Panc1 (cell line): ENCODE data around the gene ZNF835. TPM values are rescaled to one million over a fixed set of nuclear protein-coding genes. Genes with fewer than 3 reads are reported as not detected.

Experiments used
- ATAC-seq: fragments of 200-7000 bp; cut with Tn5 transposase; 2 replicates; pipeline ENCODE4 v1.9.1; 2020; ENCODE audit warnings: mild to moderate bottlenecking, moderate library complexity
- BruUV-seq: library from RNA; stranded (reverse); fragments of 400-500 nt; replicated peaks from 2 replicates; lab custom pipeline; 2021; lab: Mats Ljungman, UMichigan
- CTCF ChIA-PET: fragments of 300-600 bp; sonication (Branson Sonifier 250); formaldehyde crosslinking; loops from one replicate; lab custom pipeline; 2022; ENCODE audit warnings: antibody characterized with exemption; lab: Charles Lee
- POLR2A ChIA-PET: fragments of 300-600 bp; sonication (Branson Sonifier 250); formaldehyde crosslinking; loops from one replicate; lab custom pipeline; 2022; ENCODE audit warnings: antibody characterized with exemption; lab: Charles Lee
- DNase-seq: peaks from one replicate; pipeline ENCODE4 v3.0.0-alpha.2; 2010; ENCODE audit warnings: low read depth, low spot score
- H3K27ac ChIP-seq: 2 replicates; pipeline ENCODE4 v1.5.1; 2011; ENCODE audit warnings: mild to moderate bottlenecking, low read length, inconsistent platforms
- H3K27me3 ChIP-seq: fragments of 200-500 bp; sonication (Bioruptor generic); 2 replicates; pipeline ENCODE4 v1.6.0; 2014; ENCODE audit warnings: low read length, inconsistent platforms; ENCODE audit not compliant: control insufficient read depth, insufficient read depth
- H3K36me3 ChIP-seq: fragments of 200-500 bp; sonication (Bioruptor generic); 2 replicates; pipeline ENCODE4 v1.5.1; 2014; ENCODE audit warnings: inconsistent platforms, mild to moderate bottlenecking, low read length, moderate library complexity; ENCODE audit not compliant: control insufficient read depth, insufficient read depth
- H3K4me1 ChIP-seq: 2 replicates; pipeline ENCODE4 v1.5.1; 2011; ENCODE audit warnings: inconsistent platforms, mild to moderate bottlenecking, low read length, moderate library complexity; ENCODE audit not compliant: control insufficient read depth, insufficient read depth
- H3K4me3 ChIP-seq, 2 experiments: 2 replicates each; pipeline ENCODE4 v1.5.1; 2011 to 2012; ENCODE audit warnings: low read depth in 2 of 2, low read length in 2 of 2, mild to moderate bottlenecking in 2 of 2, inconsistent platforms in 1 of 2, moderate library complexity in 1 of 2
- H3K9me3 ChIP-seq: fragments of 200-500 bp; sonication (Bioruptor generic); 2 replicates; pipeline ENCODE4 v1.5.1; 2014; ENCODE audit warnings: low read depth, mild to moderate bottlenecking, inconsistent platforms, low read length, moderate library complexity; ENCODE audit not compliant: control insufficient read depth, insufficient read depth
- CTCF ChIP-seq: fragments of 450-650 bp; IDR thresholded peaks from 2 replicates; pipeline ENCODE4 v1.5.1; 2017; ENCODE audit warnings: mild to moderate bottlenecking
- POLR2AphosphoS5 ChIP-seq: IDR thresholded peaks from 2 replicates; pipeline ENCODE4 v1.6.1; 2012; ENCODE audit warnings: mild to moderate bottlenecking, low read depth, low read length, moderate library complexity
- REST ChIP-seq, 2 experiments: IDR thresholded peaks; 2 replicates each; pipeline ENCODE4 v1.6.1; 2011 to 2012; ENCODE audit warnings: low read depth in 2 of 2, control low read depth in 1 of 2, low read length in 1 of 2, mild to moderate bottlenecking in 1 of 2, moderate library complexity in 1 of 2; ENCODE audit not compliant: insufficient read depth in 1 of 2
- SIN3A ChIP-seq: IDR thresholded peaks from 2 replicates; pipeline ENCODE4 v1.6.1; 2012; ENCODE audit warnings: low read depth, mild to moderate bottlenecking, low read length, moderate library complexity, borderline replicate concordance; ENCODE audit not compliant: insufficient read depth
- TCF7L2 ChIP-seq: IDR thresholded peaks from 2 replicates; pipeline ENCODE4 v1.6.1; 2011; ENCODE audit warnings: mild to moderate bottlenecking, low read depth, low read length, inconsistent platforms
- in situ Hi-C: cut with HindIII; loops from 2 replicates; pipeline ENCODE4 v1.10.0; 2016; ENCODE audit warnings: low sequenced_read_pairs, low pct_unique_long_range_greater_than_20kb
- intact Hi-C: fragments of 100-400 bp; cut with micrococcal nuclease; formaldehyde crosslinking; loops from one replicate; pipeline ENCODE4 v1.10.0; 2022; ENCODE audit not compliant: unreplicated experiment
- total RNA-seq: library from RNA; stranded (reverse); gene quantifications from one replicate; pipeline ENCODE4 v1.2.1, GENCODE V29; 2021; ENCODE audit not compliant: unreplicated experiment

The ZNF835 gene
- total RNA-seq, 1 experiment from 2014 or later, result not detected

- ATAC-seq (no peak), DNase-seq (no peak)
- BruUV-seq, result no TSS peak
- no peak for TF ChIP-seq REST (IDR thresholded peaks at IDR 0.05; ENCODE audit: insufficient read depth in 1 of 2, low read depth in 2 of 2, low read length in 1 of 2)
- no peak for TF ChIP-seq SIN3A
- no peak for TF ChIP-seq POLR2AphosphoS5
- TF ChIP-seq TCF7L2, result no peak
- no peak for TF ChIP-seq CTCF
- no peaks in the 10 kb centered on the region; the same call in 1 of the 2 replicates for H3K9me3 ChIP-seq
- H3K27ac ChIP-seq, result no peak overlapping the region
- H3K4me3 ChIP-seq, result no peak overlapping the region
- H3K27me3 ChIP-seq, result no peaks in the 10 kb centered on the region
- no peaks in the 10 kb centered on the region for H3K36me3 ChIP-seq
- in situ Hi-C loops, result no loop called here
- POLR2A ChIA-PET, result no interaction called here
- CTCF ChIA-PET, result interaction anchor here (0.6 kb wide), 1 partner anchor 11 kb away, joined by 5 read pairs; no protein-coding TSS in a partner anchor
- intact Hi-C loops, result no loop called here
- no peaks in the 10 kb centered on the region for H3K4me1 ChIP-seq
These were observed 2.9 kb downstream of the ZNF835 start for GRCh38 chr19:56668676-56669075.

GRCh38 chr19:56667311-56667870, 4.2 kb downstream of the ZNF835 start:
- H3K4me1 ChIP-seq, result no peaks in the 10 kb centered on the region
- DNase-seq (no peak), ATAC-seq (no peak)
- no peak overlapping the region for H3K4me3 ChIP-seq
- intact Hi-C loops (no loop called here), in situ Hi-C loops (no loop called here)
- H3K27me3 ChIP-seq, result no peaks in the 10 kb centered on the region
- POLR2A ChIA-PET, result no interaction called here
- H3K9me3 ChIP-seq, result peaks cover 4% of the 10 kb centered on the region
- no peaks in the 10 kb centered on the region for H3K36me3 ChIP-seq
- CTCF ChIA-PET, result no interaction called here
- no TSS peak for BruUV-seq
- H3K27ac ChIP-seq, result no peak overlapping the region
- TF ChIP-seq TCF7L2 (no peak), SIN3A (no peak), POLR2AphosphoS5 (no peak)

GRCh38 chr19:56664511-56664910, 7.0 kb downstream of the ZNF835 start:
- Histone ChIP-seq H3K36me3 (no peaks in the 10 kb centered on the region), H3K27ac (no peak overlapping the region), H3K9me3 (peaks cover 17% of the 10 kb centered on the region), H3K4me3 (no peak overlapping the region), H3K4me1 (no peaks in the 10 kb centered on the region), H3K27me3 (no peaks in the 10 kb centered on the region)
- in situ Hi-C loops (no loop called here), intact Hi-C loops (no loop called here)
- no TSS peak for BruUV-seq
- DNase-seq, result no peak
- CTCF ChIA-PET, result no interaction called here
- POLR2A ChIA-PET, result no interaction called here
- ATAC-seq, result no peak
- TF ChIP-seq SIN3A (no peak), TCF7L2 (no peak), CTCF (no peak), REST (IDR thresholded peaks at IDR 0.05; ENCODE audit: insufficient read depth in 1 of 2, low read depth in 2 of 2, low read length in 1 of 2) (no peak), POLR2AphosphoS5 (no peak)
